Right atrium auricular region (tissue), 2 donors: ENCODE data around the gene RTBDN. TPM values are rescaled to one million over a fixed set of nuclear protein-coding genes. Genes with fewer than 3 reads are reported as not detected.
"Not testable (repeated sequence)": the region's sequence is repeated elsewhere in the genome, so short reads cannot be mapped to it uniquely, and the experiment has no call there.

ENCODE experiments used
- DNase-seq: peaks from one replicate; pipeline ENCODE4 v3.0.0-alpha.2; 2019; ENCODE audit warnings: low spot score
- H3K27ac ChIP-seq, 2 donors: fragments of 200-600 bp; sonication (generic); 1 replicate in 1 of 2; 2 replicates in 1 of 2; pipeline ENCODE4 v1.5.1; 2016 to 2019
- H3K27me3 ChIP-seq, 2 donors: fragments of 200-600 bp; sonication (generic); one replicate each; pipeline versions ENCODE4 v1.5.1 to v1.6.0; 2017 to 2019
- H3K36me3 ChIP-seq: fragments of 200-600 bp; sonication (generic); one replicate; pipeline ENCODE4 v1.5.1; 2016
- H3K4me1 ChIP-seq, 2 donors: fragments of 200-600 bp; sonication (generic); one replicate each; pipeline versions ENCODE4 v1.5.1 to v1.6.0; 2017 to 2019
- H3K4me3 ChIP-seq, 2 donors: fragments of 200-600 bp; sonication (generic); 1 replicate in 1 of 2; 2 replicates in 1 of 2; pipeline ENCODE4 v1.5.1; 2017 to 2019; ENCODE audit warnings: mild to moderate bottlenecking in 1 of 2, moderate library complexity in 1 of 2
- H3K9me3 ChIP-seq, 2 donors: fragments of 200-600 bp; sonication (generic); one replicate each; pipeline ENCODE4 v1.5.1; 2019
- total RNA-seq, 2 donors: library from RNA; depleted of rRNA; stranded (reverse); fragments of >200 nt; gene quantifications; one replicate each; pipeline ENCODE4 v1.1.0, GENCODE V29; 2016
- TF ChIP-seq, protein P1 (sequence below), 2 donors: fragments of 200-600 bp; sonication (generic); IDR thresholded peaks; one replicate each; pipeline ENCODE4 v1.5.1; 2019; ENCODE audit warnings: antibody characterized with exemption in 2 of 2

Gene RTBDN
- total RNA-seq, 2 donors from 2014 or later = not detected

DNA sequence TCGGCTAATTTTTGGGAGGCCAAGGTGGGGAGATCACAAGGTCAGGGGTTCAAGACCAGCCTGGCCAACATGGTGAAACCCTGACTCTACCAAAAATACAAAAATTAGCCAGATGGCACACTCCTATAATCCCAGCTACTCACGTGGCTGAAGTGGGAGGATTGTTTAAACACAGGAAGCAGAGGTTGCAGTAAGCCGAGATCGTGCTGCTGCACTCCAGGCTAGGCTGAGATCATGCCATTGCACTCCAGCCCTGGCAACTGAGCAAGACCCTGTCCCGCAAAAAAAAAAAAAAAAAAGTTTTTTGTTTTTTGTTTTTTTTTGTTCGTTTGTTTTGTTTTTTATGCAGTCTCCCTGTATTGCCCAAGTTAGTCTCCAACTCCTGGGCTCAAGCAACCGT lies 25.2 kb upstream of the RTBDN start:
- no peak for DNase-seq
- Histone ChIP-seq H3K4me3 (no peak overlapping the region), H3K9me3 (peaks cover 3 to 15% of the 10 kb centered on the region in 2 donors), H3K36me3 (no peaks in the 10 kb centered on the region), H3K27ac (no peak overlapping the region), H3K27me3 (no peaks in the 10 kb centered on the region), H3K4me1 (no peaks in the 10 kb centered on the region)
- TF ChIP-seq, protein P1, sequence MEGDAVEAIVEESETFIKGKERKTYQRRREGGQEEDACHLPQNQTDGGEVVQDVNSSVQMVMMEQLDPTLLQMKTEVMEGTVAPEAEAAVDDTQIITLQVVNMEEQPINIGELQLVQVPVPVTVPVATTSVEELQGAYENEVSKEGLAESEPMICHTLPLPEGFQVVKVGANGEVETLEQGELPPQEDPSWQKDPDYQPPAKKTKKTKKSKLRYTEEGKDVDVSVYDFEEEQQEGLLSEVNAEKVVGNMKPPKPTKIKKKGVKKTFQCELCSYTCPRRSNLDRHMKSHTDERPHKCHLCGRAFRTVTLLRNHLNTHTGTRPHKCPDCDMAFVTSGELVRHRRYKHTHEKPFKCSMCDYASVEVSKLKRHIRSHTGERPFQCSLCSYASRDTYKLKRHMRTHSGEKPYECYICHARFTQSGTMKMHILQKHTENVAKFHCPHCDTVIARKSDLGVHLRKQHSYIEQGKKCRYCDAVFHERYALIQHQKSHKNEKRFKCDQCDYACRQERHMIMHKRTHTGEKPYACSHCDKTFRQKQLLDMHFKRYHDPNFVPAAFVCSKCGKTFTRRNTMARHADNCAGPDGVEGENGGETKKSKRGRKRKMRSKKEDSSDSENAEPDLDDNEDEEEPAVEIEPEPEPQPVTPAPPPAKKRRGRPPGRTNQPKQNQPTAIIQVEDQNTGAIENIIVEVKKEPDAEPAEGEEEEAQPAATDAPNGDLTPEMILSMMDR (IDR thresholded peaks at IDR 0.05) = no peak

DNA sequence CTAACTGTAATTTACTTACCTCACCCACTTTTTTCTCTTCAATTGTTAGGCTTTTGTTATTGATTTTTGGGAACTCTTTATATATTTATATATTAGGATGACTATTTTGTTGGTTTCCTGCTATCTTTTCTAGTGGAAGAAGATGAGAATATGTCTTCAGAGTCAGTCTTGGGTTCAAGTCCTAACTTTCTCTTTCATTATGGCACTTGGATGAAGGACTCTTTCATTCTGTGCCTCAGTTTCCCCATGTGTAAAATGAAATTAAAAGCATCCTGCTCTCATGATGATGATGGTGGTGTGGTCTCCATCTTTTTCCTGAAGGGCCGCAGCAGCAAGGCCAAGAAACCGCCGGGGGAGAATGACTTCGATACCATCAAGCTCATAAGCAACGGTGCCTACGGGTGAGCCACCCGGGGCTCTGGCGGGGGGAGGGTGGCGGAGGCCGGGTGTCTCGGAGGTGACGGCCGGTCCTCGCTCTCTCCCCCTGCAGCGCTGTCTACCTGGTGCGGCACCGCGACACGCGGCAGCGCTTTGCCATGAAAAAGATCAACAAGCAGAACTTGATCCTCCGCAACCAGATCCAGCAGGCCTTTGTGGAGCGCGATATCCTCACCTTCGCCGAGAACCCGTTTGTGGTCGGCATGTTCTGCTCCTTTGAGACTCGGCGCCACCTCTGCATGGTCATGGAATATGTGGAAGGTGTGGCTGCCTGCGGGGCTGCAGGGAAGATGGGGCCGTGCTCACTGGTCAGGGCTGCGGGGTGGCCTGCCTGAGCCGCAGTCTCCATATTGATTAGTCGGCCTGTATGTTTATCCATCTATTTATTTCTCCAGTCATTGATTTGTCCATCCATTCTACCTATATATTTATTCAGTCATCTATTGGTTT lies 23.9 kb upstream of the RTBDN start:
- no peak overlapping the region for H3K27ac ChIP-seq
- H3K27me3 ChIP-seq = no peaks in the 10 kb centered on the region
- TF ChIP-seq, protein P1 (IDR thresholded peaks at IDR 0.05) = no peak
- no peaks in the 10 kb centered on the region for H3K36me3 ChIP-seq
- H3K9me3 ChIP-seq = peaks cover 3 to 15% of the 10 kb centered on the region in 2 donors
- DNase-seq = no peak
- no peaks in the 10 kb centered on the region for H3K4me1 ChIP-seq
- no peak overlapping the region for H3K4me3 ChIP-seq

DNA sequence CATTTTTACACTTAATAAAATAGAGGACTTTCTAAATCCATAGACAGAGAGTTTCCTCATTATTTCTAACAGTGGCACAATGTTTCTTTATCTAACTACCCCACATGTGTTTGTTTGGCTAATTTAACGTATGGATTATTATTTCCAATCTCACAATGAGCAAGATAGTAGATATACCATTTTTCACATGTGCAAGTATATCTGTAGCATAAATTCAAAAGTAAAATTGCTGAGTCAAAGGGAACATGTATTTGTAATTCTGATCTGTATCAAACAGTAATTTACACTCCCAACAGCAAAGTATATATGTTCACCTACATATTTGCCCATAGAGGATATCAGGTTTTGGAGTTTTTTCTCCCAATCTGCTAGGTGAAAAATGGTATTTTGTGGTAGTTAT lies 22.3 kb upstream of the RTBDN start:
- H3K9me3 ChIP-seq = peaks cover 3 to 15% of the 10 kb centered on the region in 2 donors

DNA sequence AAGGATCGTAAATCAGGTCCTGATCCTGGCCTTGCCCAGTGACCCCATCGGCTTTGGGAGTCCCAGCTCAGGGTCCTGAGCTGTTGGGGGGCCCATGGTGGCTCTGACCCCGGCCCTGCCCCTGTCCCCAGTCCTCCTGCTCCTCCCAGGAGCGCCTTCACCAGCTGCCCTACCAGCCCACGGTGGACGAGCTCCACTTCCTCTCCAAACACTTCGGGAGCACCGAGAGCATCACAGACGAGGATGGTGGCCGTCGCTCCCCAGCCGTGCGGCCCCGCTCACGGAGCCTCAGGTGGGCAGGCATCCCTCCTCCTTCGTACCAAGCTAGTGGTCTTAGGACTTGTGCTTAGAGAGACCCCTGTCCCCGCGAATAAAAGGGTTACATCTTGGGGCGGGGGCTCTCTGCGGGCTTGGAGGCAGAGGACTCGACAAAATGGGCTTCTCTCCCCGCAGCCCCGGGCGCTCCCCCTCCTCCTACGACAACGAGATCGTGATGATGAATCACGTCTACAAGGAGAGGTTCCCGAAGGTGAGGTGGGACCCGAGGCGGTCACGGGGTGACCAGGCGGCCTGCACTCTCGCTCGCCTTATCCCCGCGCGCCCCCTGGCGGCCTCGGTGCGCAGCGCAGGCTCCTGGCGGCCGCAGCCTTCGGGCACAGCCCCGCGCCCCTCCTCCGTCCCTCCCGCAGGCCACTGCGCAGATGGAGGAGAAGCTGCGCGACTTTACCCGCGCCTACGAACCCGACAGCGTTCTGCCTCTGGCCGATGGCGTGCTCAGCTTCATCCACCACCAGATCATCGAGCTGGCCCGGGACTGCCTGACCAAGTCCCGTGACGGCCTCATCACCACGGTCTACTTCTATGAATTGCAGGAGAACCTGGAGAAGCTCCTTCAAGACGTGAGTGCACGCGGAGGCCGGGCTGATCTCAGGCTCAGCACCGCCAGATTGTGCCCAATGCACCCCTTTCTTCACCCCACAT lies 13.1 kb upstream of the RTBDN start:
- Histone ChIP-seq H3K36me3 (no peaks in the 10 kb centered on the region), H3K9me3 (no peaks in the 10 kb centered on the region), H3K27me3 (no peaks in the 10 kb centered on the region), H3K4me1 (peaks cover 0 to 11% of the 10 kb centered on the region in 2 donors), H3K4me3 (peak overlapping the region in 1 of 2 donors; percentile 24), H3K27ac (no peak overlapping the region)
- peak; percentile 86 for DNase-seq
- TF ChIP-seq, protein P1 (IDR thresholded peaks at IDR 0.05) = peak; percentile 99 to 100

More for the DNA sequence above, 22.3 kb upstream of the RTBDN start:
- H3K4me1 ChIP-seq = no peaks in the 10 kb centered on the region
- no peaks in the 10 kb centered on the region for H3K27me3 ChIP-seq
- H3K27ac ChIP-seq = no peak overlapping the region
- no peak overlapping the region for H3K4me3 ChIP-seq
- TF ChIP-seq, protein P1 (IDR thresholded peaks at IDR 0.05) = no peak
- DNase-seq = no peak
- no peaks in the 10 kb centered on the region for H3K36me3 ChIP-seq

DNA sequence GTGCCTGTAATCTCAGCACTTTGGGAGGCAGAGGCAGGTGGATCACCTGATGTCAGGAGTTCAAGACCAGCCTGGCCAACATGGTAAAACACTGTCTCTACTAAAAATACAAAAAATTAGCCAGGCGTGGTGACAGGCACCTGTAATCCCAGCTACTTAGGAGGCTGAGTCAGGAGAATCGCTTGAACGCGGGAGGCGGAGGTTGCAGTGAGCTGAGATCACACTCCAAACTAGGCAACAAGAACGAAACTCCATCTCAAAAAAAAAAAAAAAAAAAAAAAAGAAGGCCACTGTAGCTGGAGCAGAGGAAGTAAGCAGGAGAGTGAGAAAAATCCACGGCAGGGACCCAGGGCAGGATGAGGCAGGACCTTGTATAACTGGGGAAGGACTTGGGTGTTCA lies 12.2 kb upstream of the RTBDN start:
- not testable (repeated sequence) for H3K27me3 ChIP-seq, H3K9me3 ChIP-seq, H3K4me3 ChIP-seq, H3K27ac ChIP-seq, H3K36me3 ChIP-seq, DNase-seq
- H3K4me1 ChIP-seq = peaks cover 0 to 11% of the 10 kb centered on the region in 2 donors
